IPS DF 4.7 (cell line): ENCODE data around the gene CNN2.

ENCODE experiments used
- DNase-seq: peaks from one replicate; pipeline ENCODE4 v3.0.0-alpha.2; 2013; ENCODE audit warnings: low spot score; ENCODE audit errors: extremely low read depth

Gene CNN2

DNA sequence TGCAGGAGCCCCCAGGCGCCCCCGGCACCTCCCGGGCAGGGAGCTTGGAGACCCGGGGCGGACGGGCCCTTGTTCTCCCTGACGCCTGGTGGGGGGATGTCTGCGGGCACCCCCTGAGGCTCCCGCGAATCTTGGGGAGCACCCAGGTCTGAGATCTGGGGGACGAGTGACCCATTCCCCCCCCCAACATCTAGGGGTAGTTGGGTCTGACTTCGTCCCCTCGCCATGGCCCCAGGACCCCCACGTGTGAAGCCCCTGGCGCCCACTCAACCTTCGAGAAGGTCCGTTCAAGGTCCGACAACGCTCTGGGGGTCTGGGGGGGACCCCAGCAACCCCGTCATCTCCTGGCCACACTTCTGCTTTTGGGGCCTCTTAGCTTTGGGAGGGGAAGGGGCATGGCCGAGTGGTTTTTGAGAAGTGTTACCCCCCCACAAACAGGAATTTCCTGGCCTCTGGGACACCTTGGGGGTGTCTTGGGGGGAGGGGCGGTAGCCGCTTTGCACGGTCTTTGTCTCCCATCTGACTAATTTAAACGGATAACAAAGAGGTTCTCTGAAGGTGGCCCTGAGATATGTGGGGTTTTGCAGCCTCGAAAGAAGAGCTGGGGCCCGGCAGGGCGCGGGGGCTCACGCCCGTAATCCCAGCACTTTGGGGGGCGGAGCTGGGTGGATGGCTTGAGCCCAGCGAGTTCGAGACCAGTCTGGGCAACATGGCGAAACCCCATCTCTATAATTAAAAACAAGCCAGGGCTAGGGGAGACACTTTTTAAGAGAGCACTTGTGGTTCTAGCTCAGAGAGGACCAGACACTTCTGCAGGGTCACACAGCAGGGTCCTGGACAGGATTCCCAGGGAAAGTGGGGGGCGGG, 608 bp downstream of the CNN2 start:
- DNase-seq: no peak

DNA sequence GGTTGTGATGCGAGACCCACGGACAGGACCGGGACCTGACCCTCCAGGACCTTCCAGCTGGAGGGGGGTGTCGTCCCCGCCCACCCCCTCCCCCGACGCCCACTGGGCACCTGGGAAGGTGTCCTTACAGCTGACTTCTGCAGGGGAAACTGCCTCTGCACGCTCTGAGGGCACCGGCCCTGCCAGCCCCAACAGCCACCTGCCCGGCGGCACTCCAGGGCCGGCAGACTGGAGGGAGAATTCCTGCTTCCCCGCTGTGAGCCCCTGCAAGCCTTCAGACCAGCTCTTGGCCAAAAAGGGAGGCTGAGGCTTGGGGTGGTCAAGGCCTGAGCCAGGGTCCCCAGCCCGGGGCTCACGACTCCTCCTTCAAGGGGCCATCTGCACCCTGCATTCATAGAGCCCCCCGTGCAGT, 1.2 kb downstream of the CNN2 start:
- no peak for DNase-seq

DNA sequence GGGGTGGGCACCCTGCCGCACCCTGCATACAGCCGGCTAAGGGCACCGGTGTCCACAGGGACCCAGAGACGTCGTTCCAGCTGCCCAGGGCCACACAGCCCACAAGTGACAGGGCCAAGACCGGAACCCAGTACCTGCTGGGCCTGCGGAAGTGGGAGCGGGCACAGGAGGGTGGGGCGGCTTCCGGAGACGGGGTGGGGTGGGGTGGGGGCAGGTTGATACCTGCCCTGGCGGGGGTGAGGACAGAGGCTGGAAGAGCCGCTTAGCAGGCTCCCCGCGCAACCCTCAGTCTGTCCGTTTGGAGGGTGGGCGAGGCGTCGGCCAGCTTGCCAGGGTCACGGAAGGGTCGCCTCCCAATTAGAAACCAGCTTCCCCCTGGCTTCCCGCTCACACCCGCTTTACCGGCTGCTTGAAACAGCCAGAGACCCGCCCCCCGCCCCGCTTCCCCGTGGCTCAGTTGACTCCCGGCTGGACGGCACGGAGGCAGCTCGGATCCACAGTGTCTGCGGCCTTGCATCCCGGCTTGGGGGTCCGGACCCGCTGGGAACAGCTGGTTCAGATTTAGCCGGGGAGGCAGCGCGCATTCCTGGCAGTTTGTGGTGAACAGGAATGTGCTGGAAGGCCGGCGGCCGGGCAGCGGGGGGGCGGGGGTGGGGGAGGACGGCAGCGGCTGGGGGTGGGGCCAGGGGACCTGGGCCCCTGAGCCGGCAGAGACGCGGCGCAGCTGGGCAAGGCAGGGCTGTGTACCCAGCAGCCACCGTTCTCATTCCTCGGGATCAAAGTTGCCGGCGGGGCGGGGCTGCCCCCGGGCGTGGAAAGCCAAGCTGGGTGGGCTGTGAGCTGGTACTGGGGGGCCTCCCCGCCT, 1.9 kb downstream of the CNN2 start:
- no peak for DNase-seq

DNA sequence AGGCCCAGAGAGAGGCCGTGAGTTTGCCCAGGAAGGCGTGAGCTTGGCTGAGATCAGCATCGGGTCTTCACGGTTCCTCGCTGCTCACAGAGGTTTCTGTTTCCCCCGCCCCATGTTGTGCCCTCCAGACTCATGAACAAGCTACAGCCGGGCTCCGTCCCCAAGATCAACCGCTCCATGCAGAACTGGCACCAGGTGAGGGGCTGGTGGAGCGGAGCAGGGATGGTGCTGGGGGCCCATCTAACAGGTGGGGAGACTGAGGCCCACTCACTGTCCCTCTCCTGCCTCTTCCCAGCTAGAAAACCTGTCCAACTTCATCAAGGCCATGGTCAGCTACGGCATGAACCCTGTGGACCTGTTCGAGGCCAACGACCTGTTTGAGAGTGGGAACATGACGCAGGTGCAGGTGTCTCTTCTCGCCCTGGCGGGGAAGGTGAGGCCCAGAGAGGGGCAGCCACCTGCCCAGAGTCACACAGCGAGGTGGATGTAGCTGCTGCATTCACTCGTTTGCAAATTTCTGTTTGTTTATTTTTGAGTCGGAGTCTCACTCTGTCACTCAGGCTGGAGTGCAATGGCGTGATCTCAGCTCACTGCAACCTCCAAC, 6.0 kb downstream of the CNN2 start:
- DNase-seq: no peak

DNA sequence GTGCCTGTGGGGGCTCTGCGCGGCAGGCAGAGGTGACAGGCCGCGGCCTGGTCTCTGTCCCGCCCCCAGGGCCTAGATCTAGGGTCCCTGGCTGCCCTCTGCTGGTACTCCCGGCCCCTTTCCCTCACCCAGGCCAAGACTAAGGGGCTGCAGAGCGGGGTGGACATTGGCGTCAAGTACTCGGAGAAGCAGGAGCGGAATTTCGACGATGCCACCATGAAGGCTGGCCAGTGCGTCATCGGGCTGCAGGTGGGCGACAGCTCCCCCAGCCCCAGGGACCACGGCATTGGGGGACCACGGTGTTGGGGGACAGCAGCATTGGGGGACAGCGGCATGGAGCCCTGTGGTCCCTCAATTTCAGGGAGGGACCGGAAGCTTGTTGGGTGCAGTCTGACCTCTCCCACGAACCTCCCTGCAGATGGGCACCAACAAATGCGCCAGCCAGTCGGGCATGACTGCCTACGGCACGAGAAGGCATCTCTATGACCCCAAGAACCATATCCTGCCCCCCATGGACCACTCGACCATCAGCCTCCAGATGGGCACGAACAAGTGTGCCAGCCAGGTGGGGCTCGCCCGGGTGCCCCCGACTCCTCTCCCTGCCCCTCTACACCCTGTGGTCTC, 9.7 kb downstream of the CNN2 start:
- no peak for DNase-seq

DNA sequence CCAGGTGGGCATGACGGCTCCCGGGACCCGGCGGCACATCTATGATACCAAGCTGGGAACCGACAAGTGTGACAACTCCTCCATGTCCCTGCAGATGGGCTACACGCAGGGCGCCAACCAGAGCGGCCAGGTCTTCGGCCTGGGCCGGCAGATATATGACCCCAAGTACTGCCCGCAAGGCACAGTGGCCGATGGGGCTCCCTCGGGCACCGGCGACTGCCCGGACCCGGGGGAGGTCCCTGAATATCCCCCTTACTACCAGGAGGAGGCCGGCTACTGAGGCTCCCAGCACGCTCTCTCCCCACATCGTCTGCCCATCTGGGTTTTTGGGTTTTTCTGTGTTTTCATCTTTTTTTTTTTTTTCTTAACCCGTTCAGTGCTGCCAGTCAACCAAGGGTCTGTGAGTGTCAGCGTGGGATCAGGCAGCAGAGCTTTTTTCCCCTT, 11.2 kb downstream of the CNN2 start:
- no peak for DNase-seq

DNA sequence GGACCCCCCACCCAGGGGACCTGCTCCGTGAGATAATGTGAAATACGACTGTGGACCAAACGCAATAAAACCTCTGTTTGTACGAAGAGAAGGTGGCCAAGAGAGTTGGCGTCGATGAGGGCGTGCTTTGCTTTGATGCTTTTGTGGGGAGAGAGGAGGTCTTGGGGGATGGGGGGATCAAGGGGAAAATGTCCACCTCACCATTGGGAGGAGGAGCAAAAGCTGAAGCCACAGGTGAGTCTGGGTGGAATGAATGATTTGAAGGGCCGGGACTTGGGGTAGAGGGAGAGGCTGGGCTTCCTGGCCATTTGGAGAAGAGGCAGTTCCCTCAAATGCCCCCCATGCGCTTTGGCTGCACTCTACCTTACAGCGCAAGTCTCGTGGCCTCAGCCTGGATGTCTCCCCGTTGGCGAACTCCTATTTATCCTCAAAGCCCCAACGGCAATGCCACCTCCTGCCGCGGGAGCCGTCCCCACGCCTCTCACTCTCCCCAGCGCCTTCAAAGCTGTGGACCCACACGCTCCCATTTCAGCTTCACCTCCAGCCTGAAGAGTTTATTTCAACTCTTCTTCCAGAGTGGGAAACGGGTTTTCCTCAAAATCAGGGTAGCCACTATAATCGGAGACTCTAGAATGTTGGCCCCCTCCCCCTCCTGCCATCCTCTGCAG, 12.7 kb downstream of the CNN2 start:
- DNase-seq: no peak

DNA sequence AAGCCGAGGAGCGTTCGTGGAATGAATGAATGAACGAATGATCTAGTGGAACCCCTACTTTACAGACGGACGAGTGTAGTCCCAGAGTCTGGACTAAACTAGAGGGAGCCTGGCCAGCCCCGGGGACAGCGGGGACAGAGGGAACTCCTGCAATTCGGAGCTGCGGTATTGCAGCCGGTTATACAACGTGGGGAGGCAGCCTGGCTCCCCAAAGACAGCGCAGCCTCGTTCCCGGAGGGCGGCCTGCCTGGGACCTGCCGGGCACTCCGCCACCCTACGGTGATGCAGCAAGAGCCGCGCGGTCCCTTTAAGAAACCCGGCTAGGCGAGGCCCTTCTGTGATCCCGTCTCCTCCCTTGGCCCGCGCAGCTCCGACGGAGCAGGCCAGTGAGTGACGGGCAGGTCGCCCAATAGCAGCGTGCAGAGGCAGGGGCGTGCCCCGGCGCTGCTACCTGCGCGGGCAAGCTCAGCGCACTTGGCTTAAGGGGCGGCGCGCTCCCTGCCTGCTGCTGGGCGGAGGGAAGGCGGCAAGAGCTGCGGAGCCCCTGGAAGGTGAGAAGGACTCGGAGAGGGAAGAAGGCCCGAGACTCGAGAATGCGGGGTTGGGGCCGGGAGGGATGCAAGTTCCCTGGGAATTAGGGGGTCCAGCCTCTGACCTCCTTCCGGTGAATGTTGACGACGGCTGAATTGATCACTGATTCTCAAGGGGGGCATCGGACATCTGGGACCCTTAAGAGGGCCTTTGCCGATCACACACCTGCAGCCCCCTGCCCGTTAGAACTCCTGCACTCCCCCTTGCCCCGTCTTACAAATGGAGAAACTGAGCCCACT, 13.5 kb downstream of the CNN2 start, which contains the start of gene ABCA7:
Gene ABCA7 (plus strand): TSS at position 462 of the 830 bp plus-strand sequence. CDS start 1,255 bp downstream, outside the sequence.
- DNase-seq: peak; percentile 94

DNA sequence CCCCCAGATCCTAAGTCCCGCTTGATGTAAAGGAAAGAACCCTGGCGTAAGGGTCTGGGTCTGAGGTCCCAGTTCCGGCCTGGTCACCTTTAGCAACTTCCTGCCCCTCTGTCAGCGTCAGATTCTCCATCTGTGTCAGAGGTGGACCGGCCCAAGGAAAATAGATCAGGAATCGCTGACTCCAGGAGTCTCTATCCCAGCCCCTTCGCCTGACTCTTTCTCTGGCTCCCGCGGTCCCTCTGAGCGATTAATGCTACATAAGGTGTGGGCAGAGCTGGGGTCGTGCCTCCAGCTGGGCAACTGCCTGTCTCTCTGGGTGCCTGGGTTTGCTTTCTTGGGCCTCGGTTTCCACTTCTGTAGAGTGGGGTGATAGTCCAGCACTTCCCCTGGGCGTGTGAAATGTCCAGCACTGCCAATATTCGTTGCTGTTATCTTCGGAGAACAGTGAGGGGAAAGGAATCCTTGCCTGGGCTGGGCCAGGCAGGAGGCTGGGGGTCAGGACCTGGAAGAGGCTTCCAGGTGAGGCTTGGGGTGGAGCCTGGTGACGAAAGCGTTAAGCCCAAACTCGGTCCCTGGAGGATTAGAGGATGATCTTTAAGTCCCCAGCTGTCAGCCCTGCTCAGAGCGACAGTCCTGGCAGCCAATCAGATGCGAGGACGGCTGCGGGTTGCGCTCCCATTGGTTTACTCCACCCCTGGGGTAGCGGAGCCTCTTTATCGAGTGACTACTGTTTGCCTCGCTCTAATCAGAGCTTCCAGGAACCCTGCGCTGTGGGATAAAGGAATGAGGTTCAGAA, 14.3 kb downstream of the CNN2 start:
- no peak for DNase-seq

DNA sequence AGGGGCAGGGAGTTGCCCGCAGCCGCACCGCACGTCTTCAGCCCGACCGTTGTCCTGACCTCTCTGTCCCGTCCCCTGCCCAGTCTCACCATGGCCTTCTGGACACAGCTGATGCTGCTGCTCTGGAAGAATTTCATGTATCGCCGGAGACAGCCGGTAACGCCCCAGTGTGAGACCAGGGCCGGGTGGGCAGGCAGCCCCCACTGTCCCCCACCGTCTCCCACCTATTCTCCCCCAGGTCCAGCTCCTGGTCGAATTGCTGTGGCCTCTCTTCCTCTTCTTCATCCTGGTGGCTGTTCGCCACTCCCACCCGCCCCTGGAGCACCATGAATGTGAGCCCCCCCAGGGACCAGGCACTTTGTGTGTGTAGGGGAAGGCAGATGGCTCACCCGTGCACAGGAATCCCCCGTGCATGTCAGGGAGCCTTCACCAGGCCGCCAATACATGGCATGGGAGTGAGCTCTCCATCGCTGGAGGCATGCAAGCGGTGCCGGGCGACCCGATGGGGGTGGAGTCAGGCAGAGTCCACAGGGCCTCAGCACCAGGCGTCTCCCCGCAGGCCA, 14.9 kb downstream of the CNN2 start:
- no peak for DNase-seq

DNA sequence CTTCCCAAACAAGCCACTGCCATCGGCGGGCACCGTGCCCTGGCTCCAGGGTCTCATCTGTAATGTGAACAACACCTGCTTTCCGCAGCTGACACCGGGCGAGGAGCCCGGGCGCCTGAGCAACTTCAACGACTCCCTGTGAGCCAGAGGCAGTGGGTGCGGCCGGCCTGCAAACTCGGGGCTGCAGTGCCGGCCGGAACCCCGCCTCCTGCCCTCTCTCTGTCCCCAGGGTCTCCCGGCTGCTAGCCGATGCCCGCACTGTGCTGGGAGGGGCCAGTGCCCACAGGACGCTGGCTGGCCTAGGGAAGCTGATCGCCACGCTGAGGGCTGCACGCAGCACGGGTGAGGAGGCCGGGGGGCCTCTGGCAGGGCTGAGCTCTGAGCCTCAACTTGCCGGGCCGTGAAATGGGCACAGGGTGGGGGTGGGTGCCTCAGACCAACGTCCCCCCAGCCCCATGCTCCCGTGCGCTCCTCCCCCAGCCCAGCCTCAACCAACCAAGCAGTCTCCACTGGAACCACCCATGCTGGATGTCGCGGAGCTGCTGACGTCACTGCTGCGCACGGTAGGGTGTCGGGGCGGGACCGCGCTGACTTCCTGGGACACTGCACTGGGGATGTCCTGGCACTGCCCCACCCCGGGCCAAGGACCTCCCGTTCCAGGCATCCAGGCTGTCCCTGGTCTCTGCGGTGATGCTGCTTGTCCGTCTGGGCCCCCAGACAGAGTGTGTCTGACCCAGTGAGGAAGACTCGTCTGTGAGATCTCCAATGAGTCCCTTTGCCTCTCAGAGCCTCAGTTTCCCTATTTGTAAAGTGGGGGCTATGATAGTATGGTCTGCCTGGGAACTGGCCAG, 15.7 kb downstream of the CNN2 start:
- no peak for DNase-seq

DNA sequence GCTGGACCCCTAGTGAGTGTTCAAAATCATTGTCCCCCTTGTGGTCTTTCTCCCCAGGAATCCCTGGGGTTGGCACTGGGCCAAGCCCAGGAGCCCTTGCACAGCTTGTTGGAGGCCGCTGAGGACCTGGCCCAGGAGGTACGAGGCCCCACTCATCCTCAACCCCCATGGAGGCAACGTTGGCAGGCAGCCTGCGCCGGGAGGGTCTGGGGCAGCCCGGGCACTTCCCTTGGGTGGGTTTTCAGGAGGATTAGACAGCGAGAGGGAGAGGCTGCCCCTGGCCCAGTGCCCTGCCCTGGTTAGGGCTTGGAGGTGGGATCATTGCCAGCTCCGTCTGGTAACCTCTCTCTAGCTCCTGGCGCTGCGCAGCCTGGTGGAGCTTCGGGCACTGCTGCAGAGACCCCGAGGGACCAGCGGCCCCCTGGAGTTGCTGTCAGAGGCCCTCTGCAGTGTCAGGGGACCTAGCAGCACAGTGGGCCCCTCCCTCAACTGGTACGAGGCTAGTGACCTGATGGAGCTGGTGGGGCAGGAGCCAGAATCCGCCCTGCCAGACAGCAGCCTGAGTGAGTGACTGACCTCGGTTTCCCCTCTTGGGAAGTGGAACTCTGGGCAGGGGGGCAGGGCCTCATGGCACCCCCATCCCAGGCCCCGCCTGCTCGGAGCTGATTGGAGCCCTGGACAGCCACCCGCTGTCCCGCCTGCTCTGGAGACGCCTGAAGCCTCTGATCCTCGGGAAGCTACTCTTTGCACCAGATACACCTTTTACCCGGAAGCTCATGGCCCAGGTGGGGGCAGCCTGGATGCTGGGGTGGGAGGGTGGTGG, 16.5 kb downstream of the CNN2 start:
- no peak for DNase-seq

DNA sequence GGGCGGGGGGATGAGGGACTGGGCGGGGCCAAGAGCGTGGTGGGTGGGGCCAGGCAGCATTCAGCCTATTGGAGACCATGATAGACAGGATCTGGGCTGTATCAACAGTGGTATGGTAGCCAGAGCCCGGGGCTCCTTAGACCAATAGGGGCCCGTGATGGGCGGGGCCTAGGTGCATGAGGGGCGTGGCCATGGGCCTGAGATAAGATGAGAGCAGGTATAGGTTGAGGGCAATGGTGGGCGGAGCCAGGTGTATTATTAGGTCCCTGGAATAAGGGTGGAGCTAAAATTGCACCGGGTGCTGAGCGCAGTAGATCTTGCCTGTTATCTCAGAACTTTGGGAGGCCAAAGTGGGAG, 18.8 kb downstream of the CNN2 start:
- DNase-seq: no peak

DNA sequence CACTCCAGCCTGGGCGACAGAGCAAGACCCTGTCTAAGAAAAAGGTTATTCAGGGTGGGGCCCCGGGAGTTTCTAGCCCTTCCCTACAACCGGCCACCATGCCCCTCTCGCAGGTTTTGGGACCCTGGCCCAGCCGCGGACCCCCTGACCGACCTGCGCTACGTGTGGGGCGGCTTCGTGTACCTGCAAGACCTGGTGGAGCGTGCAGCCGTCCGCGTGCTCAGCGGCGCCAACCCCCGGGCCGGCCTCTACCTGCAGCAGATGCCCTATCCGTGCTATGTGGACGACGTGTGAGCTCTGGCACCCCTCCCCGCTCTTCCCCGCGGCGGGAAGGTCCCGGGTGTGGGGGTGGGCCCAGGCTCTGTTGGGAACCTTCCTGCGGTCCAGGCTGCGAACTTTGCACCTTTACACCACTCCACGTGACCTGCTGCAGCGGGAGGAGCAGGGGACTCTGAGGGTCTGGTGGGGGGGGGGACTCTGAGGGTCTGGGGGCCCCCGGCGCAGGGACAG, 19.8 kb downstream of the CNN2 start:
- DNase-seq: no peak

DNA sequence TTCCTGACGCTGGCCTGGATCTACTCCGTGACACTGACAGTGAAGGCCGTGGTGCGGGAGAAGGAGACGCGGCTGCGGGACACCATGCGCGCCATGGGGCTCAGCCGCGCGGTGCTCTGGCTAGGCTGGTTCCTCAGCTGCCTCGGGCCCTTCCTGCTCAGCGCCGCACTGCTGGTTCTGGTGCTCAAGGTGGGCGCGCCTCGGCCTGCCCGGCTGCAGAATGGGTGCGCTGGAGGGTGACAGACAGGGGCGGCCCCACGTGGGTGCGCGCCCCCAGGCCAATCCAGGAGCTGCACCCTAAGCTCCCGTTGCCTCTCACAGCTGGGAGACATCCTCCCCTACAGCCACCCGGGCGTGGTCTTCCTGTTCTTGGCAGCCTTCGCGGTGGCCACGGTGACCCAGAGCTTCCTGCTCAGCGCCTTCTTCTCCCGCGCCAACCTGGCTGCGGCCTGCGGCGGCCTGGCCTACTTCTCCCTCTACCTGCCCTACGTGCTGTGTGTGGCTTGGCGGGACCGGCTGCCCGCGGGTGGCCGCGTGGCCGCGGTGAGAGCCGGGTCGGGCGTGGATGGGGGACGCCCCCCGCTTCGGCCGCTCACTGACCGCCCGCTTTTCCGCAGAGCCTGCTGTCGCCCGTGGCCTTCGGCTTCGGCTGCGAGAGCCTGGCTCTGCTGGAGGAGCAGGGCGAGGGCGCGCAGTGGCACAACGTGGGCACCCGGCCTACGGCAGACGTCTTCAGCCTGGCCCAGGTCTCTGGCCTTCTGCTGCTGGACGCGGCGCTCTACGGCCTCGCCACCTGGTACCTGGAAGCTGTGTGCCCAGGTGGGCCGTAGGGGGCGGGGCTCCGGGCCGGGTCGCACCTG, 20.7 kb downstream of the CNN2 start:
- no peak for DNase-seq

DNA sequence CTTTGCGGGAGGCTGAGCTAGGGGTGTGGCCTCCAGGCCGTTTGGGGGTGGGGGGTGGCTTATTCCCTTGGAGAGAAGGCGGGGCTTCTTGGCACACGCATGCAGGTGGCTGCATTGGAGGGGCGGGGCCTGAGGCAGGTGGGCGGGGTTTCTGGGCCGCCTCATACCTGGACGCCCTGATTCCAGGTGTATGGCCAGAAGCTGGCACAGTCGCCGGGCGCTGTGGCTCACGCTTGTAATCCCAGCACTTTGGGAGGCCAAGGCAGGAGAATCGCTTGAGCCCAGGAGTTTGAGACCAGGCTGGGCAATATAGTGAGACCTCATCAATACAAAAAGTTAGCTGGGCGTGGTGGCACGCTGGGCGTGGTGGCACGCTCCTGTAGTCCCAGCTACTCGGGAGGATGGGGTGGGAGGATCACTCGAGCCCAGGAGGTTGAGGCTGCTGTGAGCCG, 21.3 kb downstream of the CNN2 start:
- no peak for DNase-seq
